GM19023 (cell line): ENCODE data around the gene VIL1.

ENCODE experiments used
- ATAC-seq: cut with Tn5 transposase; IDR thresholded peaks from one replicate; pipeline ENCODE4 v1.9.1; 2021; ENCODE audit warnings: mild to moderate bottlenecking, moderate library complexity; ENCODE audit not compliant: unreplicated experiment

The VIL1 gene

GRCh38 chr2:218435003-218435982 is 16.4 kb downstream of the VIL1 start:
- no peak for ATAC-seq

DNA sequence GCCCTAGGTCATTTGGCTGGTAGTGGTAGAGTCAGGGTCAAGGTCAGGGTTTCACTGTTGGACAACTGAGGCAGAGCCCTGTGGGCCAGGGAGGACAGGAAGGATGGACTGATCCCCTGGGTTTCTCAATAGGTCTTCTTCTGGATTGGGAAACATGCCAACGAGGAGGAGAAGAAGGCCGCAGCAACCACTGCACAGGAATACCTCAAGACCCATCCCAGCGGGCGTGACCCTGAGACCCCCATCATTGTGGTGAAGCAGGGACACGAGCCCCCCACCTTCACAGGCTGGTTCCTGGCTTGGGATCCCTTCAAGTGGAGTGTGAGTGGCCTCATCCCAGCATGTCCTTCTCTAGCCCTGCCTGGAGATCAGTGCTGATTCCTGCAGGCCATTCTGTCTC is 18.1 kb downstream of the VIL1 start:
- no peak for ATAC-seq

GRCh38 chr2:218437969-218438368 is 19.0 kb downstream of the VIL1 start:
- no peak for ATAC-seq

DNA sequence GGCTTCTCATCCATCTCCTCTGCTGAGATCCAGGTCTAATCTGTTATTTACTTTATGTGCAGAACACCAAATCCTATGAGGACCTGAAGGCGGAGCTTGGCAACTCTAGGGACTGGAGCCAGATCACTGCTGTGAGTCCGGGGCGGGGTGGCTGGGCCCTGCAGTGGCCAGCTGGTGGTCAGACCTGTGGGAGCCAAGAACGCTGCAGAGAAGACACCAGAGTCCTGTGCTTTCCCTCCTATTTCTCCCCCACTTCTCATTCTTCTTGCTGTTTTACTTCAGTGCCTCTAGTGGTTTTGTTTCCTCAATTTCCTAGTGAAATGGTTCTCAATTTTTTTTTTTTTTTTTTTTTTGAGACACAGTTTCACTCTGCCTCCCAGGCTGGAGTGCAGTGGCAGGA is 19.7 kb downstream of the VIL1 start:
- ATAC-seq = no peak

- no peak for ATAC-seq
Observed at GRCh38 chr2:218444692-218445357, 25.9 kb downstream of the VIL1 start.

GRCh38 chr2:218445602-218446001 is 26.7 kb downstream of the VIL1 start:
- no peak for ATAC-seq

DNA sequence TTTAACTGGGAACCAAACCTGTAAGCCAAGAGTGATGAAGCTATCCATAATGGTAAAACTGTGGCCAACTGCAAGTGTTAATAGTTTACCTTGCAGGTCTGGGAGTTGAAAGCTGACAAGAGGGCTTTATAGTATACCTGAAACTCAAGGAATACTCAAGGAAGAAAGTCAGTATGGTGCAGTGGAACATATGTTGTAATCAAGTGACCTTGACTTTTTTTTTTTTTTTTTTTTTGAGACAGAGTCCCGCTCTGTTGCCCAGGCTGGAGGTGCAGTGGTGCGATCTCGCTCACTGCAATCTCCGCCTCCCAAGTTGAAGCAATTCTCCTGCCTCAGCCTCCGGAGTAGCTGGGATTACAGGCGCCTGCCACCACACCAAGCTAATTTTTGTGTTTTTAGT is 27.6 kb downstream of the VIL1 start:
- ATAC-seq = no peak

- no peak for ATAC-seq
Observed at GRCh38 chr2:218447072-218447471, 28.1 kb downstream of the VIL1 start.

GRCh38 chr2:218448934-218449333 is 30.0 kb downstream of the VIL1 start:
- ATAC-seq = no peak

DNA sequence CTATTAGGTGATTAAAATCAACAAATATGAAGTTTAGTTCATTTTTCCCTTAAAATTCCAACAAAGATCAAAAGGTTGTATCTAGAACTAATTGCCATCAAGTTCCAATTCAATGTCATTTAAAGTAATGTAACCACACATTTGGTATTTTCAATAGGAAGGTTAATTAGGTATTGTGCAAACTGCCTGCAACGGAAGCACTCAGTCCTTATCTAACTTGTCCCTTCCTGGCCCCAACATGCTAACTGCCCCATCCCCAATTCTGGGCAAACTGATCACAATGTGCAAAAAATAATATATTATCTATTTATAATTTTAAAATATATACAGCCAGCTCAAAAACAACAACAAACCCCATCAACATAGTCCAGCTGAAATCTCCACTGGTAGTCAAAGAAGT is 33.2 kb downstream of the VIL1 start:
- no peak for ATAC-seq

GRCh38 chr2:218456849-218457248 is 37.9 kb downstream of the VIL1 start:
- ATAC-seq = no peak

GRCh38 chr2:218458598-218458997 is 39.7 kb downstream of the VIL1 start:
- ATAC-seq = no peak

GRCh38 chr2:218465987-218466633 is 47.2 kb downstream of the VIL1 start:
- no peak for ATAC-seq

DNA sequence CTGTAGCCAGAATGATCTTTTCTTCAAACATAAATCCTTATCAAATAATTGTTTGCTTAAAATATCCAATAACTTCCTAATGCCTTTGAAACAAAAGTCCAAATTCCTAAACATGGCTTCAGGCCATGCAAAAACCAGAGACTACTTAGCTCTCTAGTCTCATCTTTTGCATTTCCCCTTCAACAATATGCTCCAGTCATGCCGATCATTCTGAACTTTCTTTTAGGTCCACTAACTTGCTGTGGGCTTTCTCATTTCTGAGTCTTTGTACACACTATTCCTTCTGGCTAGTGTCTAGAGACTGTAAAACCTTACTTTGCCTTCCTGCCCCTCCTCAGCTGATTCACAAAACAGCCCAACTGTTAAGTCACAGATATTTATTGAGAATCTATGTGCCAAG is 51.5 kb downstream of the VIL1 start:
- ATAC-seq = no peak

DNA sequence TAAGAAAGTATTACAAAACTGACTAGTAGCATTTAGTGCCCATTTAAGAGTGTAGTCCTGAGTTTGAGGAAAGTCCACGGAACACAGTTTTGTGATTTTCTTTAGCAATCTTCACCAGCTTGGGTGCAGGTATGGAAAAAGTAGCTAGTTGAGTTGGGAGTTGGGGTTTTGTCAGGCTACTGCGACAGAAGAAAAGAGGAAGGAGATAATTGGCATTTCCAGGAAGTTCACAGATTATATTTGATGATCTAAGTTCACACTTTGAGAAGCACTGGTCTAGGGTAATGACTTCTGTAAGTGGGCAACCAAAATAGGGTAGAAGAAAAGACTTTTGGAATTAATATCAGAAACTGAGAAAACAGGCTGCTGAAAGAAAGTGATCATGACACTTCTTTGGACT is 52.1 kb downstream of the VIL1 start:
- no peak for ATAC-seq

DNA sequence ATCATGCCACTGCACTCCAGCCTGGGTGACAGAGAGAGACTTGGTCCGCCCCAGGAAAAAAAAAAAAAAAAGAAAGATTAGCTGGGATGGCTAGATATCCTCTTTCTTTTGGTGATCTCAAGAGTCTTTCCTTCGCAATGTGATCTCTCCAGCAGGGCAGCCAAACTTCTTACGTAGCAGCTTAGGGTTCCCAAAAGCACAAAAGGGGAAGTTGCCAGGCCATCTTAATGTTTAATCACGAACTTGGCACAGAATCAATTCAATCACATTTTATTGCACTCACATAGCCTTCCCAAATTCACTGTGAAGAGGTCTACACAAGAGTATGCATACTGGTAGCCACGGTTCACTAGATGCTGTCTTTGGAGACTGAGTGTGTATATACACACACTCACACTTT is 53.1 kb downstream of the VIL1 start:
- no peak for ATAC-seq

GRCh38 chr2:218472988-218473387 is 54.1 kb downstream of the VIL1 start:
- ATAC-seq = no peak

- no peak for ATAC-seq
Observed at GRCh38 chr2:218474527-218474926, 55.6 kb downstream of the VIL1 start.

DNA sequence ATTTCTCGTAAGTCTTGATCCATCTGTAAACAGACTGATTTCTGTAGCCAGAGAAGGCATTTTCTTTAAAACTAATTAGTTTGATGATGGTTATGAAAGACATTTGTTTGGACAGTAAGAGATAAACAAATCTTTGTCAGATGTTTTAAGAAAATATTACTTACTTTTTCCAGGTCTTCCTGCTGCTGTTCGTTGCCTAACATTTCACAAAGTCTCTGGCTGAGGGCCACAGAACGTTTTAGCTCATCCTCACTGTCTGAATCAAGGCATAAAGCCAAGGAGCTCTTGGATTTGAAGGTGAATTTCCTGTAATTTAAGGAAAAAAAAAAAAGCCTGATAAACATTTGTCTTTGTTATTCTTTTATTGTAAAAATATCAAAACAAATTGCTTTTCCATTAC is 57.8 kb downstream of the VIL1 start:
- no peak for ATAC-seq

- ATAC-seq = no peak
Observed at GRCh38 chr2:218477247-218477646, 58.3 kb downstream of the VIL1 start.

- no peak for ATAC-seq
Observed at GRCh38 chr2:218478544-218478943, 59.6 kb downstream of the VIL1 start.

DNA sequence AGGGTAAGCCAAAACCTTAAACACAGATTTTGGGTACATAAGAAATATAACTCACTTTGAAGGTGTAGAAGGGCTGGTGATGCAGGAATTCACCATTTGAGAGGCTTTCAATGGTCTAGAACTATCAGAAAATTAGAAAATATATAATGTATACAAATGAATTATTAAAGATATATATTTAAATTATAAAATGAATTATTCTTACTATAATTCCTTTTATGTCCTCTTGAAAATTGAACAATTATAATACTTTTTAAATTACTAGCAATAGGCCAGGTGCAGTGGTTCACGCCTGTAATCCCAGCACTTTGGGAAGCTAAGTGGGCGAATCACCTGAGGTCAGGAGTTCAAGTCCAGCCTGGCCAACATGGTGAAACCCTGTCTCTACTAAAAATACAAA is 60.7 kb downstream of the VIL1 start:
- no peak for ATAC-seq
